Pancreas (tissue), 10 donors: Measurements from ENCODE around the gene UBE2E2. TPM values are rescaled to one million over a fixed set of nuclear protein-coding genes. Genes with fewer than 3 reads are reported as not detected.

ENCODE experiments used
- ATAC-seq, 4 donors: fragments of 200-7000 bp; cut with Tn5 transposase; one replicate each; pipeline versions ENCODE4 v1.8.0 to v1.9.1; 2020; ENCODE audit warnings: mild to moderate bottlenecking in 4 of 4, moderate library complexity in 4 of 4
- DNase-seq, 6 donors: peaks; one replicate each; pipeline ENCODE4 v3.0.0-alpha.2; 2020
- FAIRE-seq: peaks from 2 replicates; lab custom pipeline; 2012; peaks lifted over from hg19 to GRCh38; lab: Jason Lieb, UNC
- H3K27ac ChIP-seq, 4 donors: fragments of 200-600 bp; sonication (generic); 1 replicate in 3 of 4; 2 replicates in 1 of 4; pipeline versions ENCODE4 v1.5.0 to v1.8.0; 2020
- H3K27me3 ChIP-seq, 4 donors: fragments of 200-600 bp; one replicate each; pipeline ENCODE4 v1.8.0; 2021
- H3K36me3 ChIP-seq, 3 donors: fragments of 200-600 bp; sonication (generic) in 1 of 3; one replicate each; pipeline versions ENCODE4 v1.5.0 to v1.8.0; 2020 to 2021
- H3K4me1 ChIP-seq, 3 donors: fragments of 200-600 bp; one replicate each; pipeline ENCODE4 v1.8.0; 2021
- H3K4me3 ChIP-seq, 4 donors: fragments of 200-600 bp; sonication (generic) in 2 of 4; one replicate each; pipeline versions ENCODE4 v1.5.0 to v1.8.0; 2020 to 2021
- H3K9me3 ChIP-seq, 4 donors: fragments of 200-600 bp; one replicate each; pipeline ENCODE4 v1.8.0; 2021
- WGBS, 2 donors: extraction: QIAGEN DNeasy Blood & Tissue Kit; methylation state at CpG; one replicate each; pipeline ENCODE4 v1.1.7; 2013; 5-methylcytosine and 5-hydroxymethylcytosine counted together
- intact Hi-C, 3 donors: fragments of 100-400 bp; cut with DNase I; formaldehyde crosslinking; loops; one replicate each; pipeline versions ENCODE4 v1.11.1 to v1.14.2; 2022
- polyA plus RNA-seq, 2 donors: library from polyadenylated mRNA; stranded (reverse); fragments of 200-250 nt; gene quantifications; one replicate each; pipeline ENCODE4 v1.2.3, GENCODE V29; 2013
- total RNA-seq, 6 donors: library from RNA; stranded (reverse); fragmentation: NEBNext Ultra II Directional in 4 of 6; extraction: Animal tissue kit (Norgen Biotek cat#: 25700) in 4 of 6; gene quantifications; one replicate each; pipeline versions ENCODE4 v1.2.1 to v1.2.4, GENCODE V29; 2021 to 2023
- TF ChIP-seq, protein P1 (sequence below), 4 donors: fragments of 200-600 bp; sonication (generic) in 3 of 4; IDR thresholded peaks; one replicate each; pipeline versions ENCODE4 v1.5.0 to v1.8.0; 2021; ENCODE audit warnings: antibody characterized with exemption in 4 of 4
- donor health status: healthy with polysubstance abuse.
- donor health status: DM: no; HTN: no; CAD: no; lungs with moderate emphysema.
- donor health status: DM: no; HTN: no; CAD: no.
- donor health status: control.
- donor health status: control.
- donor health status: Bipolar disorder and iron deficiency.
- donor health status: DM: yes; HTN: yes; CAD: no.
- donor health status: DM: no; HTN: no; CAD: no.
- donor health status: DM: no; HTN: no; CAD: no.
- donor health status: DM: yes; HTN: yes; CAD: no.

The UBE2E2 gene
- total and polyA plus RNA-seq, 8 donors: 3.3 to 11.6 (median 5.8) TPM

DNA sequence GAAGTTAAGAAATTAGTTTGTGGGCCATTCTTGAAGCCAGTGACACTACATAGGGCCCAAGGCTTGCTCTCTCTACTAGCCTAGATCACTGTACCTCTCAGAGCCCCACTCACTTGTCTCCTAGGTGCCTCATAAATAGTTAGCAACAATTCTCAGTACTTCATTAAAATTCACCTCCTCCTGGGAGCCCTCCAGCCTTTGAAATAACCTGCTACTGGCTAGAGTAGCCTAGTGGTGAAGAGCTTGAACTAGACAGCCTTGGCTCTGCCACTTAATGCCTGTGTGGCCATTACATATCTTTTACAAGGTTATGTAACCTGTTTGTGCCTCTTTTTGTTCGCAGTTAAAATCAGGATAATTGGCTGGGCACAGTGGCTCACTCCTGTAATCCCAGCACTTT lies 89.3 kb downstream of the UBE2E2 start:
- intact Hi-C loops: no loop called here
- DNase-seq: no peak
- Histone ChIP-seq H3K9me3 (no peaks in the 10 kb centered on the region), H3K4me1 (peaks cover 0 to 7% (median 5%) of the 10 kb centered on the region in 3 donors), H3K27me3 (no peaks in the 10 kb centered on the region), H3K4me3 (no peak overlapping the region), H3K27ac (no peak overlapping the region), H3K36me3 (no peaks in the 10 kb centered on the region)
- 94 to 96% methylated on average over 1 of the region's 1 CpG for WGBS, 2 donors
- TF ChIP-seq, protein P1, sequence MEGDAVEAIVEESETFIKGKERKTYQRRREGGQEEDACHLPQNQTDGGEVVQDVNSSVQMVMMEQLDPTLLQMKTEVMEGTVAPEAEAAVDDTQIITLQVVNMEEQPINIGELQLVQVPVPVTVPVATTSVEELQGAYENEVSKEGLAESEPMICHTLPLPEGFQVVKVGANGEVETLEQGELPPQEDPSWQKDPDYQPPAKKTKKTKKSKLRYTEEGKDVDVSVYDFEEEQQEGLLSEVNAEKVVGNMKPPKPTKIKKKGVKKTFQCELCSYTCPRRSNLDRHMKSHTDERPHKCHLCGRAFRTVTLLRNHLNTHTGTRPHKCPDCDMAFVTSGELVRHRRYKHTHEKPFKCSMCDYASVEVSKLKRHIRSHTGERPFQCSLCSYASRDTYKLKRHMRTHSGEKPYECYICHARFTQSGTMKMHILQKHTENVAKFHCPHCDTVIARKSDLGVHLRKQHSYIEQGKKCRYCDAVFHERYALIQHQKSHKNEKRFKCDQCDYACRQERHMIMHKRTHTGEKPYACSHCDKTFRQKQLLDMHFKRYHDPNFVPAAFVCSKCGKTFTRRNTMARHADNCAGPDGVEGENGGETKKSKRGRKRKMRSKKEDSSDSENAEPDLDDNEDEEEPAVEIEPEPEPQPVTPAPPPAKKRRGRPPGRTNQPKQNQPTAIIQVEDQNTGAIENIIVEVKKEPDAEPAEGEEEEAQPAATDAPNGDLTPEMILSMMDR (IDR thresholded peaks at IDR 0.05): no peak
- no peak for ATAC-seq
- no peak for FAIRE-seq

DNA sequence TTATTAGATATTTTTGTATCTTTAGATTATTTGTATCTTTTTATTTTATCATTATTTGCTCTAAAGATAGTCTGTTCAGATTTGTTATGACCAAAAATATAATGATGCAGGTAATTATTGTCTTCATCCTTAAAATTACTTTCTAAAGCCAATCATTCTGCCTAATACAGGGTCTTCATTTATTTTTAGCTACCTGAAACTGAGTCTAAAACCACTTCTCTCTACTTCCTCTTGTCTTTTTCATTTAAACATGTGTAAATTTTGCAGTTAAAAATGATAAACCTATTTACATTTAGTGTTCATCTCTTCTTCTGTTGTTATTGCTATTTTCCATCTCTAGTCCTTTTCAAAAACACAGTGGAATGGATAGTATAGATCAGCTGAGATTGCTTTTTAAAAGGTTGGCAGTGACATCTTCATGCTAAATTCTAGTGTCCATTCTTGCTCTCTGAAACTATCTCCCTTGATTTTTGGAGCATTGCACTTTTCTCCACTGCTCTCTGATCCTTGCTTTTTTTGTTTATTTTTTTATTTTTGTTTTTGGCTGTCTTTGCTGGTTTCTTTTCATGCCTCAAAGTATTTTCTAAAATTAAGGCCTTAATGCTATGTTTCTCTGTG lies 91.8 kb downstream of the UBE2E2 start:
- FAIRE-seq: no peak
- intact Hi-C loops: no loop called here
- Histone ChIP-seq H3K4me3 (no peak overlapping the region), H3K27ac (no peak overlapping the region), H3K36me3 (no peaks in the 10 kb centered on the region), H3K4me1 (no peaks in the 10 kb centered on the region), H3K27me3 (no peaks in the 10 kb centered on the region), H3K9me3 (no peaks in the 10 kb centered on the region)
- ATAC-seq: no peak
- no peak for DNase-seq
- TF ChIP-seq, protein P1 (IDR thresholded peaks at IDR 0.05): no peak

DNA sequence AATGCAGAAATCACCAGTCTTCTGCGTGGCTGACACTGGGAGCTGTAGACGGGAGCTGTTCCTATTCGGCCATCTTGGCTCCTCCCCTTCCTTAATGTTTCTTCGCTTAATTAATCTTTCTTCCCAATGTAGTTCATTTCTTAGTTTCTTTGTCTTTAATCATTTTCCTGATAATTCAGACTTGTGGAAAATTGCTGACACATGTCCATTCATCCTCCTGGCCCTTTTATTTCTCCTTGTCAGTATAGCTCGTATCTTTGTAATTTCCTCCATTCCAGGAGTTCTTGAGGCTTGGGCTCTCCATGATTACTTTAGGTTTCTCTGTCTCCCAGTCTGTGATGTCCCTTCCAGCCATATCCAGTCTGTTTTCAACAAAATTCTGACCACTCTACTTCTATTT lies 98.7 kb downstream of the UBE2E2 start:
- no peak for FAIRE-seq
- no peaks in the 10 kb centered on the region for H3K9me3 ChIP-seq
- H3K4me1 ChIP-seq: peaks cover 0 to 4% (median 0%) of the 10 kb centered on the region in 3 donors
- H3K27me3 ChIP-seq: no peaks in the 10 kb centered on the region
- no peak for DNase-seq
- no peak overlapping the region for H3K27ac ChIP-seq
- no peak overlapping the region for H3K4me3 ChIP-seq
- 90 to 92% methylated on average over 5 of the region's 5 CpGs for WGBS, 2 donors
- no peak for ATAC-seq
- TF ChIP-seq, protein P1 (IDR thresholded peaks at IDR 0.05): no peak
- intact Hi-C loops: no loop called here
- no peaks in the 10 kb centered on the region for H3K36me3 ChIP-seq

DNA sequence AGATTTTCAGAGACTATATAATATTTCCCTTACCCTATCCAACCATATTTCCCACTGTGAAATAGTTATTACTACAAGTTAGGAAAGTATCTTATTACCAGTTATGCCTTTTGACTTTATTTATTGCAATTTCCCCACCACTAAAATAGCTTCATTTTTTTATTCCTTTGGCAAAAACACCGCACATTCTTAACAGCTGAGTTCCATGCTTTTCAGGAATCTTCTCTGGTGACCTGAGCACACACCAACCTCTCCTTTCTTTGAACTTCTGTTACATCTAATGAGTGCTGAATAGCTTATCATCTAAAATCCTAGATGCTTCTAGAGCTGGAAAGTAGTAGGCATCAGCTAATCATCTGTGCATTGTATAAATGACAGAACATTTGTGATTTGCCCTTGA lies 99.1 kb downstream of the UBE2E2 start:
- no peak for ATAC-seq
- H3K4me1 ChIP-seq: peaks cover 0 to 4% (median 0%) of the 10 kb centered on the region in 3 donors
- TF ChIP-seq, protein P1 (IDR thresholded peaks at IDR 0.05): no peak
- no peak for FAIRE-seq
- H3K27ac ChIP-seq: no peak overlapping the region
- no peak for DNase-seq
- H3K4me3 ChIP-seq: no peak overlapping the region
- no peaks in the 10 kb centered on the region for H3K9me3 ChIP-seq
- no peaks in the 10 kb centered on the region for H3K27me3 ChIP-seq
- H3K36me3 ChIP-seq: no peaks in the 10 kb centered on the region
- WGBS, 2 donors: 96 to 97% methylated on average over 1 of the region's 1 CpG
- intact Hi-C loops: no loop called here

DNA sequence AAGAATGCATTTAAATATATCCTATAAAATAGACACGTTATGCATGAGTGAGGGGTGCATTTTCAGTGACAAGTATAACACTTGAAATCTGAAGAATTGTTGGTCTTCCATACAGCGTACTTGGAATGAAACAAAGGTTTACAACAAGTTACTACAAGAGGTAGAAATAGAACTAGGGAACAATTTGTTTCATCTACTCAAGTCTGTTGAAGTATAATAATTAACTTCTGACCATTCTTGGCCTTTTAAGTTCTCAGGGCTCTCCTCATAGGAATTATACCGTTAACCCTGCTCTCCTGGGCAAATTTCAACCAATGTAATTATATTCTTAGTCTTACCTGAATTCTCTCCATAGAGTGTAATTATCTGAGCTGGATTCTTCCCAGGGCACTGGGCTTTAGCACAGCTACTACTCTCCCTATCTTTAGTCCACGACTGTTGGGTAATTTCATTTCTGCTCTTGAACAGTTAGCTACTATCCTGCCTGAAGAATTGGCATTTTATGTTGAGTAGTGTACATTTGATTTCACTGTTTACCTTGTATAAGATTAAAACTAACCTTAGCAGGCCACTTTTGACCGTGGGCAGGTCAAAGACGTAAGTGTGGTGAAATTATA lies 100.6 kb downstream of the UBE2E2 start:
- DNase-seq (no peak), ATAC-seq (peak in 2 of 4 donors; percentile 22 to 41), FAIRE-seq (no peak)
- Histone ChIP-seq H3K27me3 (no peaks in the 10 kb centered on the region), H3K36me3 (no peaks in the 10 kb centered on the region), H3K4me3 (no peak overlapping the region), H3K9me3 (no peaks in the 10 kb centered on the region), H3K27ac (no peak overlapping the region), H3K4me1 (peaks cover 0 to 4% (median 0%) of the 10 kb centered on the region in 3 donors)
- TF ChIP-seq, protein P1 (IDR thresholded peaks at IDR 0.05): no peak
- WGBS, 2 donors: 46 to 57% methylated on average over 6 of the region's 6 CpGs
- intact Hi-C loops: no loop called here
